SK-N-MC (cell line): Measurements from ENCODE around the gene SYNJ2BP.
A peak's percentile ranks its signal among the peaks of the same experiment; 100 is the strongest.

Experiments used
- DNase-seq: peaks from one replicate; pipeline ENCODE4 v3.0.0-alpha.2; 2011; ENCODE audit warnings: low read depth, low spot score
- H3K27ac ChIP-seq: fragments of 200-600 bp; sonication (generic); 2 replicates; pipeline ENCODE4 v1.5.1; 2016; ENCODE audit warnings: mixed run types
- H3K36me3 ChIP-seq: fragments of 200-600 bp; sonication (generic); 2 replicates; pipeline ENCODE4 v1.6.1; 2017; ENCODE audit warnings: antibody characterized with exemption, low read length, mixed read lengths; ENCODE audit not compliant: insufficient read depth
- H3K4me3 ChIP-seq: fragments of 200-600 bp; sonication (generic); 2 replicates; pipeline ENCODE4 v1.5.1; 2016
- H3K9ac ChIP-seq: fragments of 200-600 bp; sonication (generic); 2 replicates; pipeline ENCODE4 v1.8.0; 2017; ENCODE audit warnings: mixed run types, mixed read lengths; ENCODE audit not compliant: insufficient read length
- H3K9me3 ChIP-seq: fragments of 200-600 bp; sonication (generic); 2 replicates; pipeline ENCODE4 v1.6.1; 2017; ENCODE audit warnings: low read depth, mild to moderate bottlenecking, antibody characterized with exemption, low read length, moderate library complexity, mixed read lengths
- EZH2 ChIP-seq: fragments of 200-600 bp; sonication (generic); IDR thresholded peaks from one replicate; pipeline ENCODE4 v1.6.1; 2017; ENCODE audit warnings: antibody characterized with exemption
- FOXP2 ChIP-seq: optimal IDR thresholded peaks from 2 replicates; pipeline ENCODE3; 2011; ENCODE audit warnings: mild to moderate bottlenecking, moderate library complexity; ENCODE audit not compliant: insufficient read depth; ENCODE audit errors: extremely low read length, control extremely low read depth
- POLR2AphosphoS5 ChIP-seq: IDR thresholded peaks from 2 replicates; pipeline ENCODE4 v1.6.1; 2012; ENCODE audit warnings: mild to moderate bottlenecking, low read depth, low read length, borderline replicate concordance

Gene SYNJ2BP

DNA sequence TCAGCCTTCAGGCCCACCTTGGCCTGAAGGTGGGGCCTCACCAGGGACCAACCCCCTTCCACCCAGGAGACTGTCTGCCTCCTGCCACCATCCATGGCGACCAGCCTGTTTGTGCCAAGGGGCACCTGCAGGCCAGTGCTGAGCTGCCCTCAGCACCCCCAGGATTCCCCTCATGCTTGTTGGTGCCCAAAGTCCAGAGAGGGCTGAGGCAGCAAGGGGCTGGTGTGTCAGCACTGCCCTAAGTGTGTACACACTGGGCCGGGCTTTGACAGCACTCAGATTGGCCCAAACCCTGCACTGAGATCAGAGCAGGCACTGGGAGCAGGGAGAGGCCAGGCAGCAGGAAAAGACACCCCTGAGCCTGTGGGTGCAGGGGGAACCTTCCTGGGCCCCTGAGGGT is 18.6 kb downstream of the SYNJ2BP start:
- no peak overlapping the region for H3K9ac ChIP-seq
- no peak for DNase-seq
- no peaks in the 10 kb centered on the region; the same call in 1 of the 2 replicates for H3K36me3 ChIP-seq
- no peaks in the 10 kb centered on the region for H3K9me3 ChIP-seq
- H3K27ac ChIP-seq, result no peak overlapping the region
- no peak for TF ChIP-seq FOXP2
- TF ChIP-seq EZH2, result no peak
- TF ChIP-seq POLR2AphosphoS5, result no peak
- H3K4me3 ChIP-seq, result no peak overlapping the region

- Histone ChIP-seq H3K9ac (no peak overlapping the region), H3K9me3 (no peaks in the 10 kb centered on the region), H3K36me3 (no peaks in the 10 kb centered on the region; the same call in 1 of the 2 replicates), H3K27ac (no peak overlapping the region), H3K4me3 (no peak overlapping the region)
- no peak for DNase-seq
- no peak for TF ChIP-seq EZH2
- TF ChIP-seq POLR2AphosphoS5, result no peak
- TF ChIP-seq FOXP2, result no peak
Observed at GRCh38 chr14:70397746-70398145, 19.1 kb downstream of the SYNJ2BP start.

GRCh38 chr14:70394674-70395306 is 22.1 kb downstream of the SYNJ2BP start:
- no peak for DNase-seq
- Histone ChIP-seq H3K9ac (no peak overlapping the region), H3K4me3 (no peak overlapping the region), H3K9me3 (no peaks in the 10 kb centered on the region), H3K27ac (no peak overlapping the region), H3K36me3 (peaks cover 3% of the 10 kb centered on the region)
- no peak for TF ChIP-seq EZH2
- TF ChIP-seq FOXP2, result no peak
- no peak for TF ChIP-seq POLR2AphosphoS5

- Histone ChIP-seq H3K9me3 (no peaks in the 10 kb centered on the region), H3K9ac (no peak overlapping the region), H3K27ac (no peak overlapping the region), H3K36me3 (peaks cover 8% of the 10 kb centered on the region), H3K4me3 (no peak overlapping the region)
- TF ChIP-seq FOXP2, result no peak
- TF ChIP-seq EZH2, result no peak
- DNase-seq, result no peak
Observed at GRCh38 chr14:70392676-70393075, 24.2 kb downstream of the SYNJ2BP start.

DNA sequence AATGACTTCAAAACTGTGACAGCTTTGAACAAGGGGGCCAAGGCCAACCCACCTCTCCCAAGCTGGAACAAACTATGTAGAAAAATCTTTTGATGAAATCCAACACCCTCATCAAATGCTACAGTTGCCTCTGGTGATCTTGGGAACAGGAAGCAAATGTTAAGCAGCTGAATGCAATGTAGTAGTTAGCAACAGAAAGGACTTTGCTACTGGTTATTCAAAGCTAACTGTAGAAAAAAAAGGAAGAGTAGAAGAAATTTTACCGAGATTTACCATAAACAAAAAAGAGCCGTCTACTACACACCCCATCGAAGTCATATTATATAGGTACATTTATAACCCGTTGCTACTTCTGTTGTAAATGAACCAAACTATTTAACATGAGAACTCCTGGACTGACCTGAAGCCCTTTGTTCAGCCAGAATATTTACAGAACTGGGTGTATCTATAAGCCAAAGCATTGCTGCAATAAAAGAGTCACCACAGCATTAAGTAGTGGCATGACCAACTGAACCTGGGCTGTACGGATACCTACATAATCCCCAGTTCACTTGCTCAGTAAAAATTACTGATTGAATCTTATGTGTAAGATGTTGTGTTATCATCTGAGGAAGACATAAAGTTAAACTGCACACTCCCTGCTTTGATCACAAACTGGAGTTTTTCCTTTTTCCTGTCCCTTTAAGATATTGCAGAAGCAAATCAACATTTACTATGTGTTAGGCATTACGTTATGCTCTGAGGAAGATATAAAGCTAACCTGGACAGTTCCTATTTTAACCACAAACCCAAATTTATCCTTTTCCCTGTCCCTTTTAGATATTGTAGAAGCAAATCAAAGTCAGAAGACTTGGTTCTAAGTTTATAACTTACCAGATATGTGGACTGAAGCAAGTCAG is 25.1 kb downstream of the SYNJ2BP start:
- no peak overlapping the region for H3K4me3 ChIP-seq
- no peaks in the 10 kb centered on the region for H3K9me3 ChIP-seq
- no peak overlapping the region for H3K9ac ChIP-seq
- DNase-seq, result no peak
- TF ChIP-seq EZH2, result no peak
- no peak for TF ChIP-seq POLR2AphosphoS5
- TF ChIP-seq FOXP2, result no peak
- peaks cover 8% of the 10 kb centered on the region for H3K36me3 ChIP-seq
- H3K27ac ChIP-seq, result no peak overlapping the region

- TF ChIP-seq POLR2AphosphoS5 (no peak; the same call in 1 of the 2 replicates), EZH2 (no peak), FOXP2 (peak; percentile 50)
- peak; percentile 68 for DNase-seq
- no peaks in the 10 kb centered on the region for H3K9me3 ChIP-seq
- peak overlapping the region; percentile 56 for H3K4me3 ChIP-seq
- peaks cover 5% of the 10 kb centered on the region; the same call in 1 of the 2 replicates for H3K36me3 ChIP-seq
- H3K27ac ChIP-seq, result peak overlapping the region; percentile 98
- peak overlapping the region; percentile 61 for H3K9ac ChIP-seq
Observed at GRCh38 chr14:70382536-70382935, 34.4 kb downstream of the SYNJ2BP start.

DNA sequence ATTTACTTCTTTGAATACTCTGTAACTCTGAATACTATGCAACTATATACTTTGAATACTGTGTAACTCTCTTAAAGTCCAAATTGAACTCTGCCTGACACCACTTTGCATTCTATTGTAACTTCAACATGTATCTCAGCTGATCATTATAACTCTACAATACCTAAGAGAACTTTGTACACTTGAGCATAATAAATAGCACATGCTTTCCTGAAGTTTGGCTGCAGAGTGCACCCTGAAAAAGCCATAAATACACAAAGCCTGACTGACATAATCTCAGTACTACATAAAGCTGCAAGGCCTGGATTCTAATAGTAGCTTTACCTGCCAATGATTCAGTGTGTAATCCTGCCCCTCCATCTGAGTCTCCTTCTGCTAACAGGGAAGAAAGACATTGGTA is 36.1 kb downstream of the SYNJ2BP start:
- Histone ChIP-seq H3K36me3 (peaks cover 5% of the 10 kb centered on the region; the same call in 1 of the 2 replicates), H3K9ac (no peak overlapping the region), H3K4me3 (no peak overlapping the region), H3K9me3 (no peaks in the 10 kb centered on the region), H3K27ac (no peak overlapping the region)
- no peak for DNase-seq
- TF ChIP-seq EZH2 (no peak), POLR2AphosphoS5 (no peak), FOXP2 (no peak)

DNA sequence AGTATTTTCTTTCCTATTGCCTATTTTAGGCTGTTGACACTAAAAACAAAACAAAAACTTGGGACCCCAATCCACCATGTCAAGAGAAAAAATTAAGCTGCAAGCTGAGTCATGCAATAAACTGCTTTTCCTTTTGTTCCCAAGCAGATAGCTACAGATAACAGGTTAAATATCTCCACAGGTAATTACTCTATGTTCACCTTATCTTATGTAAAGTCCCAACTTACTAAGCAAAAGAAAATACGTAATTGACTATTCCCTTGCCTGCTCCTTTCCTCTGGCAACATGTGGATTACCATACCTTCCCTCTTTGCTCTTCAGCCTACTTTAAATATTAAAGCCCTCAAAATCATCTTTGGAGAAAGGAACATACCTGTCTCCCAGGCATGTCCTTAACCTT is 38.2 kb downstream of the SYNJ2BP start:
- no peaks in the 10 kb centered on the region for H3K9me3 ChIP-seq
- H3K4me3 ChIP-seq, result no peak overlapping the region
- DNase-seq, result no peak
- TF ChIP-seq POLR2AphosphoS5, result no peak
- no peak for TF ChIP-seq EZH2
- TF ChIP-seq FOXP2, result no peak
- H3K36me3 ChIP-seq, result peaks cover 15% of the 10 kb centered on the region; the same call in 1 of the 2 replicates
- no peak overlapping the region for H3K27ac ChIP-seq
- no peak overlapping the region for H3K9ac ChIP-seq
